ENCODE data around the gene RARS1.

- TF ChIP-seq CTCF (IDR thresholded peaks at IDR 0.05; ENCODE audit: insufficient read depth, low read length): no peak
- TF ChIP-seq POLR2AphosphoS5 (IDR thresholded peaks at IDR 0.05; ENCODE audit: low read depth): no peak
- no peak for TF ChIP-seq REST (IDR thresholded peaks at IDR 0.05; ENCODE audit: insufficient replicate concordance, low read depth)
Observed at GRCh38 chr5:168494057-168494555, 7.8 kb downstream of the RARS1 start.
